Measurements from ENCODE around the gene AUTS2.

AUTS2 gene

DNA sequence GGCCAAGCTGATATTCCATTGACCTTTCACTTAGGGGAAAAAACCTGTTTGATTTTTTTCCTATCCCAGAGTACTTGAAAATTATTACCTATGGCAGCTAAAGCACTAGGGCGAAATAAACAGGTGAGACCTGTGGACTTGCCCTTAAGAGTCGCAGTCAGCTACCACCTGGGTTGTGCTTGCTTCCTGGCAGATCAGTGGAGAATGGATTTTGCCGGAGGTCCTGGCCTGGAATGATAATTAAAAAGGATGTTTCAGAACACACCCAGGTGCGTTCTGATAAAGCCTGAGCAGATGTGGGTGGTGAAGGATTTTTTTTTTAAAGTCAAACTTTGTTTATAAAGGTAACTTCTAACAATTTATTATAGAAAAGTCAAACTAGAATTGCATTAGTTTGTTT lies 59.1 kb downstream of the AUTS2 start:
- DNase-seq: no peak

DNA sequence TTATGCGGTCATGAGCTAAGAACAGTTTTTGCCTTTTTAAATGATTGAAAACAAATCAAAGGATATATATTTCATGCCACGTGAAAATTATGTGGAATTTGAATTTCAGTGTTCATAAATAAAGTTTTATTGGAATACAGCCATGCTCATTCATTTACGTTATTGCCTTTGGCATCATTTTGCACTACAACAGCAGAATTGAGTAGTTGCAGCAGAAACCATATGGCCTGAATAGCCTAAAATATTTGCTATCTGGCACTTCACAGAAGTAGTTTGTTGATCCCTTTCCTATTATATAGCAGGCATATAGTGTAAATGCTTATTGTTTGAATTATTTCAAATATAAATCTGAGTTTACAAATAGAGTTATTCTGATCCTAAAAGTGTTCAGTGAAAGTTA lies 59.7 kb downstream of the AUTS2 start:
- DNase-seq: no peak

DNA sequence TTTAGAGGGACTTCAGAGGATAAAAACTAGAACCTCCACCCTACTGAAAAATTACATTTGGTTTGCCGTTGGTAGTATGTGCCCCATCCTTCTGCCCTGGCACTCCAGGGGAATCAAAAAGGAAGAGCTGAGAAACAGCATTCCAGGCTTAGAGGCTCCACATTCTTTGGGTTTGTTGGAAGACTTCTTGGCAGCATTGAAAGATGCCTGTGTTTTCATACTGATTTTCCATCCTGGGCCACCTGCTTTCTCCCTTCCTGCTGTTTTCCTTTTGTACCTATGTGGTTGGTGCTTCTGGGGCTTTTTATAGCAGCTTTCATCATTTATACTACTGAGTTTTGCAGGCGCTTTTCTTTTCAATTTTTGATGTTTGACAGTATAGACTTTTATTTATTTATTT lies 61.7 kb downstream of the AUTS2 start:
- DNase-seq: peak; percentile 61

DNA sequence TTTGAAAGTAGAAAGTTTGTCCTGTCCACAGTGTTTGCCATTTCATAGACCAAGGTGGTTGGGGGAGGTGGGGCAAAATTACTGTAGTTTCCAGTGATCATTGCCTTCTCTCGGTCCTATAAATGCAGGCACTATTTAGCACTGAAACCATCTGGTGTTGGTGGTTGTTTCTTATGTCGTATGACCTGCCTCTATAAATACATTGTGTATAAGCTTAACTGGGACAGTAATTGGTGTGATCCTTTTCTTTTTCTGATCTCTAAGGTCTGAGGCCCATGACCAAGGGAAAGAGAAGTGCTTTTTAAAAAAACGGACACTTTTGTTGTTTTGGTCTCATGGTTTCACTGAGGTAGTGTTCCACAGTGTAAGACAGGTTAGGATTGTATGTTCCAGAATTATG lies 63.1 kb downstream of the AUTS2 start:
- DNase-seq: no peak

DNA sequence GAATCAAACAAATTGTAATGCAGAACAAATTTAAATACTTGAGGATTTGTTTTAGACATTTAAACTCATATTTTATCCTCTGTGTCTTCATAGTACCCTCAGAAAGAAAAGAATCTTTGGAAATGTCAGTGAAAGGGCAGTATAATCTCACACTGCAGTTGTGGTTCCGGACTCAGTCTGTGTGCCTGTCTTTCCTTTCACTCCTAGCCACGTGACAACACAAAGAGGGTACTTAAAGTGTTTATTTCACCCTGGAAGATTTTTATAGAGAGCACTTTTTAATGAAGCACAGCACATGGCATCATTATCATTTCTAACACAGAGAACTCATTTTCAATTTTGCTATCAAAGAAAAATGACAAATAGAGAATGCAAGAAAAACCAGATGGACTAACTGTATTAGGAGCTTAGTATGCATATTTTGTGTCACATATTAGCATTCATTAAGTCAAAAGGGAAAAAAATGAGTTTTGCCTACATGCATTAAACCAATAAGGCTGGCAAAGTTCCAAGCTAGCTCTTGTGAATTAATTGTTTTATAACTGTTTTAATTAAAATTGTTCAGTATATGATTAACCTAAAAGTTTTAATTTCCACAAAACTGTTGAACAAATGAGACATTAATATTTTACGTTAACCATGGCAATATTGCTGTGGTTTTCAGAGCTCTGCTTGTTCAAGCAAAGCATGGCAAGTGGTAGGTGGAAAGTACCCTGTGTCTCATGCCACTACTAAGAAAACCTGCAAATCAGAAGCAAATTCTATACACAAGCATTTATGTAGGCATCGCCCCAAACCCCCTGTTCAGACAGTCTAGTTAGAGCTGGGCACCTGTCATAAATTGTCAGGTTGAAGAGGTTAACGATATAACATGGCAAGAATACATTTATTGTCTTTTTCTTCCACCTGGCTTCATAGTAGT lies 65.9 kb downstream of the AUTS2 start:
- DNase-seq: no peak

DNA sequence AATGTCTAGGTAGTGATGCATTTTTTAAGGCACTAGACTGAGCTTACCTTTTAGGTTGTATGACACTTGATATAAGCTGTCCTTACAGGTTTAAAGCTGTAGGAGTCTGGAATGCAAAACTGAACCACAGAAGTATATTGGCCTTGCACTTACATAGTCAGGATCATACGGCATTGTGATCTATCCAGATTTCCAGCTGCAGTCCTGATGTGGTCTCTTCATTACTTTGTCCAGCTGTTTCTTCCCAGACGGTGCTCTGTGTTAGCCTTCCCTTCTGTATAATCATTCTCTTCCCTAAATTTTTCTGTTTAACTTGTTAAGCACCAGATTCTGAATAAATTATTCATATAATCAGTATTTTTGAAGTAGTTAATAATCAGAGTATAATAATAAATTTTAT lies 67.1 kb downstream of the AUTS2 start:
- DNase-seq: no peak

DNA sequence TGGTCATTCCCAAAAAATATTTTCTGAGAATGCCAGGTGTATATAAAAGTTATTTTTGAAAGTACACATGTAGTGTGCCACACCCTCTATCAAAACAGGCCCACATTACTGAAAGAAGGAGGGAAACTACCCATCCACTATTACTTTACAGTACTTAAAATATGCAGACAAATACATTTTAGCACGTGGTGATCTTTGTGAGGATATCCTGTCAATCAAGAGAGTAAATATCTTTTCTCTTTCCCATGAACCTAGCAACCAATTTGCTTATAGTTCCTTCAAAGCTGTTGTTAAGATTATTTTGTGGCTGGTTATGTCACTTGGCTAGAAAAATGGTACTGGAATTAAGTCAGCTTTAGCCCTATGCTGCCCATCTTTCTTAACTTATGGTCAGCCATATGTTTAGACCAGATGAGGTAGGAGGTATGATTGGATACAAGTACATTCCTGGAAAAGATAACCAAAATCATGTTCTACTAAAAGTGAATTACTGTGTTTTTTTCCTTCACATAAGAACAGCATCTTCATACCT lies 70.1 kb downstream of the AUTS2 start:
- no peak for DNase-seq

DNA sequence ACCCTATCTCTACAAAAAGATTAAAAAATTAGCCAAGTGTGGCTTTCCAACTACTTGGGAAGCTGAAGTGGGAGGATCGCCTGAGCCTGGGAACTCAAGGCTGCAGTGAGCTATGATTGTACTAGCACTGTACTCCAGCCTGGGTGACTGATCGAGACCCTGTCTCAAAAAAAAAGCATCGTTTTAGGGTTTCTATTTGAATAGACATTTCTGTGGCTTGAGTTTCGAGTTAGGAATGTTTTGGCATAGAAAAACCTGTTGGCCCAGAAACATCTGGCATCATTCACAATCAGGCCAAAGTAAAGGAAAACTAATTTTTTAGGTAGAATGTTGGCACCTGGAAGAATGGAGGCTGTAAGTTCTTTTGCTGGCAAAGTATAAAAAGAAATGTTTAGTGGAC lies 72.4 kb downstream of the AUTS2 start:
- DNase-seq: peak; percentile 68

DNA sequence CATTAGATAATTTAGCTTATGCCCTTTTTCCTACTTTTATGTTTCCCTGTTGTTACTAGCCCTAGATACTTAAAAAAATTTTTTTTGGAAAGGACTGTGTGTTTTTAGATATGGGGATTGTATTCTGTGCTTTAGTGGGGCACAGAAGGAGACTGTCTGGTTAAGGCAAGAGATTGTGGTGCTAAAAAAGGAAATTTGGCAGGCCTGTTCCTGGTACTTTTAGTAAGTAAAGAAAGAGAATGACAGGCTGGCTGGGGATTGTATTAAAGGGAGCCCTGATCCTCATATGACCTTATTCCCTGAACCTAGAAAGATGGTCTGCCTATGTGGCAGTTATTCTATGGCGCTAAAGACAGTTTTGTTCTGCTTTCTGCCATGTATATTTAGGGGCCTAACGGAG lies 74.8 kb downstream of the AUTS2 start:
- DNase-seq: no peak

DNA sequence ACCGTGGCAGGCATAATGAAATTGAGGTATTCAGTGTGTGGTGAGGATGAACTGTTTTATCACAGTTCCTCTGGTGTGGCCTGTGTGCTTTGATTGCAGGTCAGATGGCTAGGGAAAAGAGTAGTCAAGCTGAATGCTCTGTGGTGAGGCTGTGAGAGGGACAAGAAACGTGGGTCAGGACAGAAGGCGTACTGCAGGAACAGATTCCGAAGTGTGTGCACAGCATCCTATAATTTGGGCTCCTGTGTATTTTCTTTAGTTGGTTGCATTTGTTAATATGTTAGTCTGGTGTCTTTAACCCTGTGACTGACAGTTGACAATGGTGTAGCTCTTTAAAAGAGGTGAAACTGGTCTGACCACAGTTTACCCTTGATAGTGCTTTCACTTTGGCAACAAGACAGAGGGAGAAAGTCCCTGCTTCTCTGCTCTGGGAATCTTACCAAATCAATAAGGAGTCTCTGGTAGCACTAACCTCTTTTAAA lies 76.5 kb downstream of the AUTS2 start:
- DNase-seq: no peak

DNA sequence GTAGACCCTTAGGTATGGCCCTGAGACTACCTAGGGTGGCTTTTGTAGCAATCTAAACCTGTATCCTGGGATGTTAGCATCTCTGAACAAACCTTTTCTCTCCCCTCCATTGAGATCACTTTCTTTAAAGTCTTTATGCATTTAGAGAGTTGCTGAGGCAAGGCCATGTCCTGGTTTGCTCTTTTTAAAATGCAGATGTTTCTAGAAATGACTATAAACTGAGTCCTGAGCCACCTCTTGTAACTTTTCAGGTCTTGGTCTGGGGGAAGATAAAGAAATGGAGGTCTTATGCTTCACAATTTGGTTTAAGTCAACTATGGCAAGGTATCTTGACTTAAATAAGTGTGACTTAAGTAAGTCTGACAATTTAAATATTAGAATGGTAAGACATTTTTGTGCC lies 78.0 kb downstream of the AUTS2 start:
- DNase-seq: no peak

DNA sequence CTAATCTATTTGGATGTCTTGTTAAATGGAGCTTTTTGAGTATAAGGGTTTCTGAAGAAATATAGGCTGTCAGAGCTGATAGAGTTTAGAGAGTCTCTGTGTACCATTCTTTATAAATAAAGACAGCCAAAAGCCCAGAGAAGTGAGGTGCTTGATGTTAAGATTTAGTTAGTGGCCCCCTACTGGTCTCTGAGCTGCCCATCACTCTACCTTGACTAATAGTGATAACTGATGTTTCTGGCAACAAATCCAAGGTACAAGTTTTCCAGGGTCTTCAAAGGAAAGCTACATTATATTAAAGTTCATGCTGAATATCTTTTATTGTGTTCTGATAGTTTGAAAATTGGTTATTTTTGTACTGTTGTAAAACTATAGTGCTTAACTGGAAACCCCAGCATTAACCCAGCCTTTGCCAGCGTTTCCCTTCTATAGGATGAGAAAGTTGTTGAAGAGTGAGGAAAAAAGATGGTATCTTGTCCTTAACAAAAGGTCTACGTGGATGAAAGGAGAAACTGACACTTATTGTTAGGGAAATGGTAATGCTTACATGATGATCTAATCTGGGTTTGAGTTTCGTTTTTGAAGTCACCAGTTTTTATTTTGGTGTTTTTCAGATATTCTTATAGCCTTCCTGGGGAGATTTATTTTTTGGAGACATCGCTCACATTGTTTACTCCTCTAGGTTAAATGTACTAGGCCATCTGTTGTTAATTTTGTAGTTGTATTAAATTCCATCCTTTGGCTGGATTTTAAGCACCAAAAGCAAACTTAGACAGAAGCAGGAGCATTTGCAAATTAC lies 79.0 kb downstream of the AUTS2 start:
- DNase-seq: peak; percentile 38

DNA sequence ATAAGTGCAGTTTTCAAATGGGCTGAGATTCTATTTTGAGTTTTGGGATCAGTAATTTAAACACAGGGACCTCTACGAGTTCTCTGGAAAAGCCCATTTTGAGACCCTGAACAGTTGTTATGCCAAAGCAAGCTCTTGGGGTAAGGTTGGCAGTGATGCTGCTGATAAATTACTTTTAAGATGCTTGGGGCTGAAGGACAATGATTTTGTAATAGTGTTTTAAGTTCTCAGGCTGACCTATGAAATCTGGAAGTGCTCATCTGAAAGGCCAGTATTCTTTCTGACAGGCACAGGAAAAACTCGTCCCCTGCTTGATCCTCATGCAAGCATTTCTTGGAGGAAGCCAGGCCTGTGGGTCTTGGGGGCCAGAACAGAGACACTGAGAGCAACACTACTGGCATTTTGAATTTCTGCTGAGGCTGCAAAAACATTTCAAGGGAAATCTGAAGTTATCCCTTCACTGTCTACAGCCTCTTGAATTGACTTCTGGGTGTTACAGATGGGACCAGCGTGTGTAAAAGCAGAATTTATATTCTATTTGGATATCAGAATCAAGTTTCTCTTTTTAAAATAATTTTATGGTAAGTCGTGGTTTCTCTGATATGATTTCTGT lies 79.7 kb downstream of the AUTS2 start:
- no peak for DNase-seq

DNA sequence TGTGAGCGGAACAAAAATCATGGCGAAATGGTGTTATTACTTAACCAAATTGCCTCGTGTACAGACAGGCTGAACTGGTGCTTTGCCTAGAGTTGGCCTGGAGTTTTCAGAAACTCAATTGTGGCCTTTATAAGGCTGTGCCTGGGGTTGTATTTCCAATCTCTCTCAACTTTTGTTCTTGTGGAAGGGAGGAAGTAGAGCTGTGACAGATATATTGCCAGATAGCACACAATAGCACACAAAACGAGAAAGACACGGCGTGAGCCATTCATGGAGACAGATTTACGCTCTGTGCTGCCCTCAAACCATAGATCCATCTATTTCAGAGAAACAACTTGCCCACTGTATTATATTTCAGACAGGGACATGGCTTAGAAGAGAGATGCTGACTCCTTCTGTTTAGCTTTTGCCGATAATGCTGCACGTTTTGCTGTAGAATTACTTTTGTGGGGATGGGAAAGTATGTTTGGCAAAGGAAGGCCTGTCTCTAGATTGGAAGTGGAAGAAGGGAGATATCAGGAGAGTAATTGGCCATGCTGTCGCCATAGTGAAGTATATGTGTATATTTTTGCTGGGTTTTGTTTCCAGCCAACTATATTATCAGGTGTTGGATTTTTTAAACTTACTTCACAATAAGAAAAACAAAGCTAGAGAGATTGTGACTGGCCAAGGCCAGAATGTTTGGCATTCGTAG lies 80.4 kb downstream of the AUTS2 start:
- no peak for DNase-seq

DNA sequence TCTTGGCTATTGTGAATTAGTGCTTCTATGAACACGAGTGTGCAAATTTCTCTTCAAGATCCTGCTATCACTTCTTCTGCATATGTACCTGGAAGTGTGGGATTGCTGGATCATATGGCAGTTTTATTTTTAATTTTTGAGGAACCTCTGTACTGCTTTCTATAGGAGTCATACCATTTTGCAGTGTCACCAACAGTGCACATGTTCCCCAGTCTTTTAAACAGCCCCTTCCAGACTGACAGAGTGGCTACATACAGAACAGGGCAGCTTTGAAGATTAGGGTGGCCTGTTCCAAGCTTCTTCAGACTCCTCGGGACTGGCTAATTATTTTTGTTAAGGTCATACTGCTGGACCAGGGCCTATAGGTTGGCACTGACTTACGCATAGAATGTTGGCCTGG lies 82.9 kb downstream of the AUTS2 start:
- DNase-seq: no peak

DNA sequence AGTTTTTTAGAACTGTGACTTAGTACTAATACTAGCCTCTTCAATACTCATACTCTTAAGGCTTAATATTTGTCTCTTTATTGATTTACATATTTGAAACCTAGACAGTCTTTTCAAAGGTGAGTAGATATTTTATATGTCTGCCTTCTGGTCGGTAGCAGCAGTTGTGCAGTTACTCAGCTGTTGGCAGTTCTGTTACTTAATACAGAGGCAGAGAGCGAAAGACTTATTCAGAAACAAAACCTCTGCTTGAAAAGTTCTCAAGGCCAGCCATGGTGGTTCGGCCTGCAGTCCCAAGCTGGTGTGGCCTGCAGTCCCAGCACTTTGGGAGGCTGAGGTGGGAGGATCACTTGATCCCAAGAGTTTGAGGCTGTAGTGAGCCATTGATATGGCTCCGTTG lies 84.2 kb downstream of the AUTS2 start:
- DNase-seq: no peak

DNA sequence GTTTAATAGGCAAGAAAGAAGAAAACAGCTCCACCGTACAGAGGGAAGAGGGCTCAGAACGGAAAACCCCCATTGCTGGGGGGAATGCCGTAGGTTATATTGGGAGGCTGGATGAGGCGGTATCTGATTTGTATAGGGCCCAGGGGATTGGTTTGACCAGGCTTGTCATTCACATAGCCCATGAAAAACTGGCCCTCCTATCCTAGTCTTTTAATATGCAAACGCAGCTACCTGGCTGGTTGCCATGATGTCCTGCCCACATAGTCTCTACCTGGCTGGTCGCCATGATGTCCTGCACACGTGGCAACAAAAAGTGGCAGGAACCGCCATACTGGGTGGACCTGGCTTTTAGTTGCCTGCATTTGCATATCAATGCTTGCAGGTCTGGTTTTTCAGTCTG lies 84.7 kb downstream of the AUTS2 start:
- no peak for DNase-seq

DNA sequence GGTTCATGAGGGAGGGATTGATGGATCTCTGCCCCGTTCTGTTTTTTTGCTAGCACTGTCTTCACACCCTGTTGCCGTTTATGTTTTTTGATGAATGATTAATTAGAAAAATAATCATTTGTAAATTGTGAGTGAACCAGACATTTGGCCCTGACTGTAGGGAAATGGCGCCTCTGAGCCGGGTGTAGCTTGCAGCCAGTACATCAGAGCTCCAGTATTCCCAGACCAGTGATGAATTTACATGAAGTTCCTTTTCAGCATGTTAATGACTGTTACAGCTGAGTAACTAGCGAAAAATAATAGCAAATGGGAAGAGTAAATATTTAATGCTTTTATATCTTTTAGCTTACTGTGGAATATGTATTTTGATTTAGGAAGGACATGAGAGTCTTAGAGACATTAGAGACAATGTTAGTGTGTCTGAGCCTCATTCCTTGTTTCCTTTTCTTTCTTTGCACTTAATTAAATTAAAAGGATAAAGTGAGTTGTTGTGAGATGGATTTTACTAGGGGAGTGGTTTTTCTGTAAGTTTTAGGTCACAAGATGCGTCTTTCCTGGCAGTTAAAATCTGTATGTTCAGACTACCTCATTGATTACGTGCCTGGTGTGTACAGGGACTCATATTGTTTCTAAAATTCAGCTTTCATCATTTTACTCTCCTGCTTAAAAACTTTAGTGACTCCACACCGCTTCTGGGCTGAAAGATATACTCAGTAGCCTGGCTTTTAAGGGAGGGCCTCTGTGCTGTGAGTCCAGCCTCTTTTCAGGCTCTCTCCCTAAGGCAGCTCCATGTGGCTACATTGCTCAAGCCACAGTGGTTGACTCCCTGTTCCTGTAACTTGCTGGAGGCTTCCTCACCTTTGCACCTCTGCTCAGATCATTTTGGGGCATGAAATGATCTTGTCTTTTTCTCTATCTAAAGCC lies 86.4 kb downstream of the AUTS2 start:
- DNase-seq: no peak

DNA sequence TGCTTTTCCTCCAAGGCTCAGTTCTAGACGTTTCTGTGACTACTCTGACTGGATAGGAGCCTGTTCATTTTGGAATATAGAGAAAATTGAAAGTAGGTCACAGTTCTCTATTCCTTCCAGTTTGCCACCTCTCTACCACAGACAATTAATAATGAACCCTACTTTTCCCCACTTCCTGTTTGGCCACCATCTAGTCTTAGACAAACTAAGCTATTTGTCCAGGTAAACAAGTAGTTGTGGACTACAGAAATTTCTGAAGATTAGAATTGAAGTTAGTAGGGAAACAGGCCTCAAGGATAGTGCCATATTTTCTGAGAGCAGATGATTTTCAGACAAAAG lies 87.0 kb downstream of the AUTS2 start:
- no peak for DNase-seq

DNA sequence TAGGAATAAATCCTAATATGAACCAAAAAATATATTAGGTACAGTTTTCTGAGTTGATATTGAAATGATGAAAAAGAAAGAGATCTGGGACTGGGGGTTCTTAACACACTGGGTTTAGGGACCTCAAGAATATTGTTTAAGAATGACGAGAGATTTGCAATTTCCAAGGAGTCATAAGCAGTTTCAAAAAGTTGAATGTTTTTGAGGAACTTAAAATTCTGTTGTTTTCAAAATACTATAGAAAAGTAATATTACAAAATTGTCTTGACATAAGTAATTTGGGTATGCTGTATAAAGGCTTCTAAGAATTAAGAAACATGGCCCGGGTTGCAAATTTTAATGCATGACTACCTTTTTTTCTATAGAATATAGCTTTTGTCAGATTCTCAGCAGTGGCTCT lies 88.1 kb downstream of the AUTS2 start:
- no peak for DNase-seq

DNA sequence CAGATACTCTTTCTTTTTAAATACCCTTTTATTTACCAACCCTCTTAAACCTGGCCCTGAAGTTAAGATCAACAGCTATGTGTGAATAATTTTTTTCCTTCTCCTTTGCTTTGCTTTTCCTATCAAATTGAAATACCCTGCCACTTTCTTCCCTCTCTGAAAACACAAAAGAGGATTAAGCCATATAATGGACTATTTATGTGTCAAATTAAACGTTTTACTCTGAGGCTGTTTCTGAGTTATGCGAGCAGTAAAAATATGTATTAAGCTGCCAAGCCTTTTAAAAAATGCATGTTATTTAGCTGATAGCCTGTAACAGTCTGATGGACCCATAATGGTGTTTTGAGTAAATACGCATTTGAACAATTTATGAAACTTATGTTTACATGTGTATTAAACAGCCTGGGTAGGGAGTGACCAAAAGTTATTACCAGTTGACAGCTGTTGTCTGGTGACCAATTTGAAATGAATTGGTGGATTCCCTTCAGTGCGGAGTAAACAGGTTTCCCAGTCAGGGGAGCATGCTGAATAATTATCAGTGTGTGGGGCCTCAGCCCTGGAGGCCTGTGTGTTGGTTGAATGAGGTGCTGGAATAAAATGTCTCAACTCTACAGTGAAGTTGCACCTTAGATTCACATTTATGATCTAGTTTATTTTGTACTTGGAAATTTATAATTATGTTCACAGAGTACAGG lies 89.6 kb downstream of the AUTS2 start:
- DNase-seq: no peak
